Measurements from ENCODE around the gene DVL1. TPM values are rescaled to one million over a fixed set of nuclear protein-coding genes. Genes with fewer than 3 reads are reported as not detected.
A peak's percentile ranks its signal among the peaks of the same experiment; 100 is the strongest.

Gene DVL1
- total RNA-seq, 8 experiments from 2014 or later = 47.8 to 81.4 (median 56.8) TPM

- ATAC-seq (replicated peaks in 6 of 8) = peak in 7 of 8 experiments; percentile 2 to 67 (median 43)
- 40 to 100% (median 65%) methylated on average over 1 to 17 of the region's 41 CpGs; no CpG with 5 or more reads in 5 of the 10 experiments for WGBS, 10 experiments
- in situ Hi-C loops (cut with MboI; ENCODE audit: low pct_unique_long_range_greater_than_20kb in 2 of 9, low sequenced_read_pairs in 9 of 9, unreplicated experiment in 9 of 9) = no loop called here
- peak within 1 kb of the TSS in 1 of 2 donors; percentile 14 for H3K27ac ChIP-seq
- peaks cover 13% of the 10 kb centered on the region in 2 donors for H3K4me1 ChIP-seq (replicated peaks in 1 of 2)
- no peak within 1 kb of the TSS for H3K4me3 ChIP-seq
Measured at GRCh38 chr1:1331068-1331965, 17.9 kb downstream of the DVL1 start, which contains the start of gene TAS1R3. Gene TAS1R3 (plus strand): TSS chr1:1331280. CDS start chr1:1331346, 66 bp downstream.

GRCh38 chr1:1330366-1331067, 18.7 kb downstream of the DVL1 start:
- Histone ChIP-seq H3K27ac (peak overlapping the region in 1 of 2 donors; percentile 14), H3K4me1 (replicated peaks in 1 of 2) (peaks cover 18% of the 10 kb centered on the region in 2 donors), H3K4me3 (no peak overlapping the region)
- in situ Hi-C loops (cut with MboI; ENCODE audit: low pct_unique_long_range_greater_than_20kb in 2 of 9, low sequenced_read_pairs in 9 of 9, unreplicated experiment in 9 of 9) = no loop called here
- ATAC-seq (replicated peaks in 6 of 8) = peak in 5 of 8 experiments; percentile 0 to 55 (median 43)
- 0 to 72% (median 27%) methylated on average over 3 to 10 of the region's 15 CpGs; no CpG with 5 or more reads in 6 of the 10 experiments for WGBS, 10 experiments

GRCh38 chr1:1329304-1330210, 19.7 kb downstream of the DVL1 start:
- no peak for ATAC-seq (replicated peaks in 6 of 8)
- Histone ChIP-seq H3K4me1 (replicated peaks in 1 of 2) (peaks cover 21 to 22% of the 10 kb centered on the region in 2 donors), H3K4me3 (no peak overlapping the region), H3K27ac (no peak overlapping the region)
- WGBS, 10 experiments = 50 to 97% (median 91%) methylated on average over 6 to 54 of the region's 58 CpGs; no CpG with 5 or more reads in 2 of the 10 experiments
- in situ Hi-C loops (cut with MboI; ENCODE audit: low pct_unique_long_range_greater_than_20kb in 2 of 9, low sequenced_read_pairs in 9 of 9, unreplicated experiment in 9 of 9) = no loop called here

- Histone ChIP-seq H3K4me1 (replicated peaks in 1 of 2) (peaks cover 24 to 26% of the 10 kb centered on the region in 2 donors), H3K27ac (no peak overlapping the region), H3K4me3 (no peak overlapping the region)
- in situ Hi-C loops (cut with MboI; ENCODE audit: low pct_unique_long_range_greater_than_20kb in 2 of 9, low sequenced_read_pairs in 9 of 9, unreplicated experiment in 9 of 9) = no loop called here
- WGBS, 10 experiments = 60 to 100% methylated on average over 1 of the region's 15 CpGs; no CpG with 5 or more reads in 8 of the 10 experiments
- no peak for ATAC-seq (replicated peaks in 6 of 8)
Measured at GRCh38 chr1:1328254-1328653, 21.0 kb downstream of the DVL1 start.

GRCh38 chr1:1327291-1327690, 21.9 kb downstream of the DVL1 start:
- 88 to 100% (median 91%) methylated on average over 1 to 37 of the region's 40 CpGs; no CpG with 5 or more reads in 4 of the 10 experiments for WGBS, 10 experiments
- H3K4me1 ChIP-seq (replicated peaks in 1 of 2) = peaks cover 31 to 32% of the 10 kb centered on the region in 2 donors
- no peak for ATAC-seq (replicated peaks in 6 of 8)
- H3K27ac ChIP-seq = no peak overlapping the region
- in situ Hi-C loops (cut with MboI; ENCODE audit: low pct_unique_long_range_greater_than_20kb in 2 of 9, low sequenced_read_pairs in 9 of 9, unreplicated experiment in 9 of 9) = no loop called here
- no peak overlapping the region for H3K4me3 ChIP-seq

- no peak for ATAC-seq (replicated peaks in 6 of 8)
- H3K4me3 ChIP-seq = peak overlapping the region in 2 of 5 donors; percentile 99 to 100
- in situ Hi-C loops (cut with MboI; ENCODE audit: low pct_unique_long_range_greater_than_20kb in 2 of 9, low sequenced_read_pairs in 9 of 9, unreplicated experiment in 9 of 9) = no loop called here
- peaks cover 26 to 27% of the 10 kb centered on the region in 2 donors for H3K4me1 ChIP-seq (replicated peaks in 1 of 2)
- H3K27ac ChIP-seq = no peak overlapping the region
- 52 to 100% (median 73%) methylated on average over 1 to 7 of the region's 8 CpGs; no CpG with 5 or more reads in 3 of the 10 experiments for WGBS, 10 experiments
Measured at GRCh38 chr1:1326075-1326605, 23.1 kb downstream of the DVL1 start.

GRCh38 chr1:1325288-1326074, 23.7 kb downstream of the DVL1 start:
- H3K4me3 ChIP-seq = peak overlapping the region; percentile 95 to 100 (median 99)
- H3K27ac ChIP-seq = peak overlapping the region; percentile 59 to 87
- WGBS, 10 experiments = 34 to 100% (median 58%) methylated on average over 1 to 10 of the region's 16 CpGs; no CpG with 5 or more reads in 5 of the 10 experiments
- in situ Hi-C loops (cut with MboI; ENCODE audit: low pct_unique_long_range_greater_than_20kb in 2 of 9, low sequenced_read_pairs in 9 of 9, unreplicated experiment in 9 of 9) = no loop called here
- peaks cover 20 to 21% of the 10 kb centered on the region in 2 donors for H3K4me1 ChIP-seq (replicated peaks in 1 of 2)
- no peak for ATAC-seq (replicated peaks in 6 of 8)

- H3K27ac ChIP-seq = peak within 1 kb of the TSS; percentile 79 to 87
- in situ Hi-C loops (cut with MboI; ENCODE audit: low pct_unique_long_range_greater_than_20kb in 2 of 9, low sequenced_read_pairs in 9 of 9, unreplicated experiment in 9 of 9) = no loop called here
- H3K4me3 ChIP-seq = peak within 1 kb of the TSS; percentile 95 to 100 (median 99)
- peaks cover 18 to 19% of the 10 kb centered on the region in 2 donors for H3K4me1 ChIP-seq (replicated peaks in 1 of 2)
- 4% methylated on average over 5 of the region's 84 CpGs; no CpG with 5 or more reads in 9 of the 10 experiments for WGBS, 10 experiments
- ATAC-seq (replicated peaks in 6 of 8) = peak; percentile 76 to 87 (median 82)
Measured at GRCh38 chr1:1324524-1325287, 24.5 kb downstream of the DVL1 start, which contains the start of the genes CPTP and INTS11. Gene CPTP (plus strand): TSS chr1:1324802. CDS start chr1:1326911, 2,109 bp downstream. Gene INTS11 (minus strand): TSS chr1:1324660. CDS start chr1:1324608, 52 bp downstream.

- Histone ChIP-seq H3K27ac (peak overlapping the region; percentile 79 to 87), H3K4me1 (replicated peaks in 1 of 2) (peaks cover 18 to 19% of the 10 kb centered on the region in 2 donors)
- peak in 3 of 8 experiments; percentile 30 to 49 (median 45) for ATAC-seq (replicated peaks in 6 of 8)
Measured at GRCh38 chr1:1324084-1324523, 25.1 kb downstream of the DVL1 start.

GRCh38 chr1:1322952-1323351, 26.3 kb downstream of the DVL1 start:
- ATAC-seq (replicated peaks in 6 of 8) = no peak
- in situ Hi-C loops (cut with MboI; ENCODE audit: low pct_unique_long_range_greater_than_20kb in 2 of 9, low sequenced_read_pairs in 9 of 9, unreplicated experiment in 9 of 9) = no loop called here
- Histone ChIP-seq H3K4me1 (replicated peaks in 1 of 2) (peaks cover 18 to 19% of the 10 kb centered on the region in 2 donors), H3K4me3 (peak overlapping the region in 1 of 5 donors; percentile 11), H3K27ac (no peak overlapping the region)
- WGBS, 10 experiments = 40 to 100% (median 89%) methylated on average over 1 to 8 of the region's 10 CpGs; no CpG with 5 or more reads in 3 of the 10 experiments

More at GRCh38 chr1:1324084-1324523, 25.1 kb downstream of the DVL1 start:
- H3K4me3 ChIP-seq = peak overlapping the region; percentile 95 to 100 (median 99)
- 4% methylated on average over 10 of the region's 41 CpGs; no CpG with 5 or more reads in 9 of the 10 experiments for WGBS, 10 experiments
- in situ Hi-C loops (cut with MboI; ENCODE audit: low pct_unique_long_range_greater_than_20kb in 2 of 9, low sequenced_read_pairs in 9 of 9, unreplicated experiment in 9 of 9) = no loop called here
